ENCODE data around the gene ADAMTS2. TPM values are rescaled to one million over a fixed set of nuclear protein-coding genes. Genes with fewer than 3 reads are reported as not detected.

ADAMTS2 gene
- total RNA-seq, 4 donors from 2014 or later = 6.0 to 20.9 (median 13.5) TPM

- H3K4me1 ChIP-seq = no peaks in the 10 kb centered on the region
- H3K4me3 ChIP-seq = no peak overlapping the region
- no peaks in the 10 kb centered on the region for H3K27me3 ChIP-seq
- TF ChIP-seq EP300 (IDR thresholded peaks at IDR 0.05; ENCODE audit: low read depth) (no peak), POLR2A (IDR thresholded peaks at IDR 0.05) (no peak), POLR2AphosphoS5 (IDR thresholded peaks at IDR 0.05) (no peak)
- TF ChIP-seq, protein P1, sequence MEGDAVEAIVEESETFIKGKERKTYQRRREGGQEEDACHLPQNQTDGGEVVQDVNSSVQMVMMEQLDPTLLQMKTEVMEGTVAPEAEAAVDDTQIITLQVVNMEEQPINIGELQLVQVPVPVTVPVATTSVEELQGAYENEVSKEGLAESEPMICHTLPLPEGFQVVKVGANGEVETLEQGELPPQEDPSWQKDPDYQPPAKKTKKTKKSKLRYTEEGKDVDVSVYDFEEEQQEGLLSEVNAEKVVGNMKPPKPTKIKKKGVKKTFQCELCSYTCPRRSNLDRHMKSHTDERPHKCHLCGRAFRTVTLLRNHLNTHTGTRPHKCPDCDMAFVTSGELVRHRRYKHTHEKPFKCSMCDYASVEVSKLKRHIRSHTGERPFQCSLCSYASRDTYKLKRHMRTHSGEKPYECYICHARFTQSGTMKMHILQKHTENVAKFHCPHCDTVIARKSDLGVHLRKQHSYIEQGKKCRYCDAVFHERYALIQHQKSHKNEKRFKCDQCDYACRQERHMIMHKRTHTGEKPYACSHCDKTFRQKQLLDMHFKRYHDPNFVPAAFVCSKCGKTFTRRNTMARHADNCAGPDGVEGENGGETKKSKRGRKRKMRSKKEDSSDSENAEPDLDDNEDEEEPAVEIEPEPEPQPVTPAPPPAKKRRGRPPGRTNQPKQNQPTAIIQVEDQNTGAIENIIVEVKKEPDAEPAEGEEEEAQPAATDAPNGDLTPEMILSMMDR (IDR thresholded peaks at IDR 0.05) = no peak
- WGBS, 2 donors (ENCODE audit: low coverage in 1 of 2) = 86 to 91% methylated on average over 5 to 13 of the region's 20 CpGs
- no peaks in the 10 kb centered on the region for H3K9me3 ChIP-seq
- DNase-seq = peak; percentile 5
- no peak overlapping the region for H3K27ac ChIP-seq
- in situ Hi-C loops (cut with MboI; ENCODE audit: low pct_ligation_motif_present in 1 of 4, low pct_unique_long_range_greater_than_20kb in 1 of 4, low sequenced_read_pairs in 3 of 4) (no loop called here), intact Hi-C loops (cut with DNase I; ENCODE audit: low total_unique reads) (no loop called here)
- no peaks in the 10 kb centered on the region for H3K36me3 ChIP-seq
These were observed 115.9 kb downstream of the ADAMTS2 start for GRCh38 chr5:179229331-179229831.

DNA sequence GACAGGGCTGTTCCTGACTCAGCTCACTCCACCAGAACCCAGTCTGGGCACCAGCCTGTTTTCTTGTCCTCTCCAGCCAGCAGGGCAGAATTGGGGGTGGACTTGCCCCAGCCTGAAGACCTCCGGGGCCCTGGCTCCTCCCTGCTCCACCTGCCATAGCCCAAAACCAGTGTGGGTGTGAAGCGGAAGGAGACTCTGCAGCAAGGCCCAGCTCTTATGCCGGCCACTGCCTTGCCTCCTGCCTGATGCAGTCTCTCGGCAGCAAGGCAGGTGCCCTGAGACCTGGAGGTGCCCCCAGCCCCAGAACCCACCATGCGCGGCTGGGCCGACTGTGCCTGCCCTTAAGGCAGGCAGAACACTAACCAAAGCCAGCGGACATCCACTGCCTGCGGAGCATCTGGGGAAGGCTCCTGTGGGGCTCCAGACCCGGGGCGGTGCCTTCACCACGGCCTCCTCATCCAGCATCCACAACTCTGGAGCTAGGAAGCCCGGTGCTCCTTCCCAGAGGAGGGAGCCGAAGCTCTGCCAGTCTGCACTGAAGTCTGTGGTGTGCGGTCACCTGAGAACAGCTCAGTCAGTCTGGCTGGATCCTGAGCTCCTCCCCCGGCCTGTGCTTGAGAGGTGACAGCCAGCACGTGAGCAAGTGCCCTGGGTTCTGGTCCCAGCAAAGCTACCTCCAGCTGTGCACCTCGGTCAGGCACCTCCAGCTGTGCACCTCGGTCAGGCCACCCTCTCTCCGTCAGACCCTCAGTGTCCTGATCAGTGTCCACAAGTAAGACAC, 116.7 kb downstream of the ADAMTS2 start:
- no peak overlapping the region for H3K4me3 ChIP-seq
- no peaks in the 10 kb centered on the region for H3K36me3 ChIP-seq
- H3K27me3 ChIP-seq = no peaks in the 10 kb centered on the region
- peak; percentile 4 for DNase-seq
- in situ Hi-C loops (cut with MboI; ENCODE audit: low pct_ligation_motif_present in 1 of 4, low pct_unique_long_range_greater_than_20kb in 1 of 4, low sequenced_read_pairs in 3 of 4) (no loop called here), intact Hi-C loops (cut with DNase I; ENCODE audit: low total_unique reads) (no loop called here)
- H3K9me3 ChIP-seq = no peaks in the 10 kb centered on the region
- H3K27ac ChIP-seq = no peak overlapping the region
- no peaks in the 10 kb centered on the region for H3K4me1 ChIP-seq
- no peak for TF ChIP-seq EP300 (IDR thresholded peaks at IDR 0.05; ENCODE audit: low read depth)
- TF ChIP-seq, protein P1 (IDR thresholded peaks at IDR 0.05) = no peak
- TF ChIP-seq POLR2A (IDR thresholded peaks at IDR 0.05) = no peak
- TF ChIP-seq POLR2AphosphoS5 (IDR thresholded peaks at IDR 0.05) = no peak
- WGBS, 2 donors (ENCODE audit: low coverage in 1 of 2) = 88 to 100% methylated on average over 1 to 15 of the region's 20 CpGs

DNA sequence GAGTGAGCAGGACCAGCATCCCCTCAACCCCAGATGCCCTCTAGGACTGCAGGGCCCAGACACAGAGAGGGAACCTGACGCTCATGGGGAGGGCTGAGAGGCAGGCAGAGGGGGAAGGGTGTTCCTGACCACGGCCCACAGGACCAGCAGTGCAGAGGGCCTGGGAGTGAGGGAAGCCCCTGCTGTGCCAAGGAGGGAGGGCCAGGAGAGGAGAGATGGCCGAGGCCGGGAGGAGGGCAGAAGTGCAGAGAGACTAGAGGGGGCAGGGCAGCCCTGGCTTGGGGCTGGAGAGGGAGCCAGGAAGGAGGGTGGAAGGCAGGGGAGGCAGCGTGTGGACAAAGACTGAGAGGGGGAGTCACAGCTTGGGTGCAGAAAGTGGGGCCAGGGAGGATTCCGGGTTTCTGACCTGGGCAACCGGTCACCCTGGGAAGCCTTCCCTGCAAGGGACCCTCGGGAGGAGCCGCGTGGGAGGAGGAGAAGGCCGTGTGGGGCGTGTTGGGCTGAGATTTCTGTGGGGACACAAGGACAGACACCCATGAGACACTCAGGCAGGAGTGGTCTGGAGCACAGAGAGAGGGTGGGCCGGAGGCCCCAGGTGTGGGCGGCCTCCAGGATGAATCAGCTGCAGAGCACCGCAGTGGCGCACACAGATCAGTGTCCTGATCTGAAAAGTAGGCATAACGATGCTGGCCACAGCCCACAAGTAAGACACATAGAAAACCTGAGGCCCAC, 117.5 kb downstream of the ADAMTS2 start:
- DNase-seq = peak; percentile 3
- Histone ChIP-seq H3K4me3 (no peak overlapping the region), H3K27ac (no peak overlapping the region), H3K4me1 (no peaks in the 10 kb centered on the region), H3K36me3 (no peaks in the 10 kb centered on the region), H3K9me3 (no peaks in the 10 kb centered on the region), H3K27me3 (no peaks in the 10 kb centered on the region)
- intact Hi-C loops (cut with DNase I; ENCODE audit: low total_unique reads) (no loop called here), in situ Hi-C loops (cut with MboI; ENCODE audit: low pct_ligation_motif_present in 1 of 4, low pct_unique_long_range_greater_than_20kb in 1 of 4, low sequenced_read_pairs in 3 of 4) (no loop called here)
- TF ChIP-seq EP300 (IDR thresholded peaks at IDR 0.05; ENCODE audit: low read depth) (no peak), POLR2AphosphoS5 (IDR thresholded peaks at IDR 0.05) (no peak), POLR2A (IDR thresholded peaks at IDR 0.05) (no peak)
- TF ChIP-seq, protein P1 (IDR thresholded peaks at IDR 0.05) = no peak
- 57 to 76% methylated on average over 3 to 17 of the region's 17 CpGs for WGBS, 2 donors (ENCODE audit: low coverage in 1 of 2)

DNA sequence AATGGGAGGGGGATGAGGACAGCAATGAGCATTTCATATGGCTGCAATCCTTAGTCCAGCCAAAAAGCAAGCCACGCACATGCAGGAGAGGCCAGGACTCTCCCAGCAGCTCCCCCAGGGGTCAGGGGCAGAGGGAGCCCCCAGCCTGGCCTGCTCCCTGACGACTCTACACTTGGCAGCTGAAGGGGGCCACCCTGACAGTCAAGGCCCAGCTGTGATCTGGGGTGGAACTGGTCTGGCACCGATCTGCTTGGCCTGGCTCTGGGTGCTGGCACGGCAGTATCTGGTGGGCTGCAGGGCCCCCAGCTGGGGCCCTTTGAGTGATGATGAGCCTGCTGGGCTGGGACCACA, 118.1 kb downstream of the ADAMTS2 start:
- Histone ChIP-seq H3K4me1 (no peaks in the 10 kb centered on the region), H3K4me3 (no peak overlapping the region), H3K27me3 (no peaks in the 10 kb centered on the region), H3K9me3 (no peaks in the 10 kb centered on the region), H3K36me3 (no peaks in the 10 kb centered on the region), H3K27ac (no peak overlapping the region)
- TF ChIP-seq EP300 (IDR thresholded peaks at IDR 0.05; ENCODE audit: low read depth) = no peak
- TF ChIP-seq, protein P1 (IDR thresholded peaks at IDR 0.05) = no peak
- WGBS, 2 donors (ENCODE audit: low coverage in 1 of 2) = 65% methylated on average over 2 of the region's 4 CpGs; no CpG with 5 or more reads in 1 of the 2 donors
- in situ Hi-C loops (cut with MboI; ENCODE audit: low pct_ligation_motif_present in 1 of 4, low pct_unique_long_range_greater_than_20kb in 1 of 4, low sequenced_read_pairs in 3 of 4) = no loop called here
- intact Hi-C loops (cut with DNase I; ENCODE audit: low total_unique reads) = no loop called here
- no peak for DNase-seq

All from transverse colon (tissue), 4 donors.